Endothelial cell of umbilical vein (primary cell): ENCODE results near the gene MAP4K3.

ENCODE experiments used
- EZH2 ChIP-seq: IDR thresholded peaks from 2 replicates; pipeline ENCODE4 v1.6.1; 2012; ENCODE audit warnings: borderline replicate concordance, low read depth, mild to moderate bottlenecking, moderate library complexity, low read length, inconsistent platforms; ENCODE audit not compliant: severe bottlenecking
- POLR2A ChIP-seq: IDR thresholded peaks from 2 replicates; pipeline ENCODE4 v1.6.1; 2012; ENCODE audit warnings: low read depth, mild to moderate bottlenecking, control low read depth, low read length
- TF ChIP-seq, protein P1 (sequence below), 2 donors: IDR thresholded peaks; 1 replicate in 1 of 2; 2 replicates in 1 of 2; pipeline ENCODE4 v1.5.1; 2011; ENCODE audit warnings: low read length in 2 of 2, mild to moderate bottlenecking in 2 of 2, moderate library complexity in 2 of 2, control low read depth in 1 of 2, inconsistent platforms in 1 of 2, low read depth in 1 of 2; ENCODE audit not compliant: insufficient read depth in 1 of 2; ENCODE audit errors: extremely low read depth in 1 of 2

DNA sequence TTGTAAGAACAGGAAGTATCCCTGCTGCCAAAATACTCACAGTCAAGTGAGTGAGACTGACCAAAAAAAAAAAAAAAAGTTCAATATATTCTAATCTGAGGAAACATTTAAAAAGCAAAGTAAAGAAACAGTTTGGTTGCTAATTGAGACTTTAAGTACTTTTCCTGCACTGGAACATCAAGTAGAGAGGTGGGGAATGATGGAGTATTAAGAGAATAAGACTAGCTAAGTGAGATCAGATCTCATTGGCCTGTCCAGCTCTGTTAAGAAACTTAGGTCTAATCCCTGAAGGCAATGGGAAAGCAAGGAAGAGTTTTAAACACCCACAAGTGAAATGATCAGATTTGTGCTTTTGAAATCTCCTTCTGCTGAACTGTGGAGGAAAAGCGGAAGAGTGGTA lies 27.8 kb upstream of the MAP4K3 start:
- TF ChIP-seq POLR2A: no peak
- TF ChIP-seq, protein P1, sequence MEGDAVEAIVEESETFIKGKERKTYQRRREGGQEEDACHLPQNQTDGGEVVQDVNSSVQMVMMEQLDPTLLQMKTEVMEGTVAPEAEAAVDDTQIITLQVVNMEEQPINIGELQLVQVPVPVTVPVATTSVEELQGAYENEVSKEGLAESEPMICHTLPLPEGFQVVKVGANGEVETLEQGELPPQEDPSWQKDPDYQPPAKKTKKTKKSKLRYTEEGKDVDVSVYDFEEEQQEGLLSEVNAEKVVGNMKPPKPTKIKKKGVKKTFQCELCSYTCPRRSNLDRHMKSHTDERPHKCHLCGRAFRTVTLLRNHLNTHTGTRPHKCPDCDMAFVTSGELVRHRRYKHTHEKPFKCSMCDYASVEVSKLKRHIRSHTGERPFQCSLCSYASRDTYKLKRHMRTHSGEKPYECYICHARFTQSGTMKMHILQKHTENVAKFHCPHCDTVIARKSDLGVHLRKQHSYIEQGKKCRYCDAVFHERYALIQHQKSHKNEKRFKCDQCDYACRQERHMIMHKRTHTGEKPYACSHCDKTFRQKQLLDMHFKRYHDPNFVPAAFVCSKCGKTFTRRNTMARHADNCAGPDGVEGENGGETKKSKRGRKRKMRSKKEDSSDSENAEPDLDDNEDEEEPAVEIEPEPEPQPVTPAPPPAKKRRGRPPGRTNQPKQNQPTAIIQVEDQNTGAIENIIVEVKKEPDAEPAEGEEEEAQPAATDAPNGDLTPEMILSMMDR (IDR thresholded peaks at IDR 0.05; ENCODE audit: extremely low read depth in 1 of 2, insufficient read depth in 1 of 2, low read depth in 1 of 2, low read length in 2 of 2): no peak
- no peak for TF ChIP-seq EZH2
